ENCODE results near the gene TOR1A.

Gene TOR1A

GRCh38 chr9:129815278-129815677 lies 8.7 kb downstream of the TOR1A start:
- Histone ChIP-seq H3K36me3 (ENCODE audit: insufficient read depth, low read length) (peaks cover 88% of the 10 kb centered on the region), H3K9ac (ENCODE audit: low read depth, low read length) (no peak overlapping the region), H3K27me3 (ENCODE audit: insufficient read depth, low read length) (no peaks in the 10 kb centered on the region), H3K27ac (ENCODE audit: low read depth, low read length) (no peak overlapping the region), H3K4me3 (ENCODE audit: low read length) (no peak overlapping the region), H3K4me1 (ENCODE audit: insufficient read depth, low read length) (no peaks in the 10 kb centered on the region), H3K9me3 (ENCODE audit: insufficient read depth, low read depth, low read length) (no peaks in the 10 kb centered on the region)
- 96% methylated on average over 11 of the region's 11 CpGs for WGBS

GRCh38 chr9:129814432-129815223 lies 9.3 kb downstream of the TOR1A start:
- 93% methylated on average over 17 of the region's 17 CpGs for WGBS
- H3K36me3 ChIP-seq (ENCODE audit: insufficient read depth, low read length), result peaks cover 89% of the 10 kb centered on the region

GRCh38 chr9:129813661-129814060 lies 10.3 kb downstream of the TOR1A start:
- H3K4me3 ChIP-seq (ENCODE audit: low read length), result no peak overlapping the region
- no peaks in the 10 kb centered on the region for H3K9me3 ChIP-seq (ENCODE audit: insufficient read depth, low read depth, low read length)
- H3K36me3 ChIP-seq (ENCODE audit: insufficient read depth, low read length), result peaks cover 92% of the 10 kb centered on the region
- H3K4me1 ChIP-seq (ENCODE audit: insufficient read depth, low read length), result no peaks in the 10 kb centered on the region
- H3K27ac ChIP-seq (ENCODE audit: low read depth, low read length), result no peak overlapping the region
- no peak overlapping the region for H3K9ac ChIP-seq (ENCODE audit: low read depth, low read length)
- WGBS, result 92% methylated on average over 9 of the region's 9 CpGs
- H3K27me3 ChIP-seq (ENCODE audit: insufficient read depth, low read length), result no peaks in the 10 kb centered on the region

More at GRCh38 chr9:129814432-129815223, 9.3 kb downstream of the TOR1A start:
- Histone ChIP-seq H3K4me3 (ENCODE audit: low read length) (no peak overlapping the region), H3K4me1 (ENCODE audit: insufficient read depth, low read length) (no peaks in the 10 kb centered on the region), H3K27ac (ENCODE audit: low read depth, low read length) (no peak overlapping the region), H3K27me3 (ENCODE audit: insufficient read depth, low read length) (no peaks in the 10 kb centered on the region), H3K9me3 (ENCODE audit: insufficient read depth, low read depth, low read length) (no peaks in the 10 kb centered on the region), H3K9ac (ENCODE audit: low read depth, low read length) (no peak overlapping the region)

GRCh38 chr9:129812385-129812784 lies 11.6 kb downstream of the TOR1A start:
- H3K27me3 ChIP-seq (ENCODE audit: insufficient read depth, low read length), result no peaks in the 10 kb centered on the region
- no peaks in the 10 kb centered on the region for H3K9me3 ChIP-seq (ENCODE audit: insufficient read depth, low read depth, low read length)
- H3K9ac ChIP-seq (ENCODE audit: low read depth, low read length), result no peak overlapping the region; the same call in 1 of the 2 replicates
- no peak overlapping the region for H3K27ac ChIP-seq (ENCODE audit: low read depth, low read length)
- H3K4me1 ChIP-seq (ENCODE audit: insufficient read depth, low read length), result no peaks in the 10 kb centered on the region
- 92% methylated on average over 9 of the region's 9 CpGs for WGBS
- H3K36me3 ChIP-seq (ENCODE audit: insufficient read depth, low read length), result peaks cover 81% of the 10 kb centered on the region
- H3K4me3 ChIP-seq (ENCODE audit: low read length), result no peak overlapping the region

GRCh38 chr9:129811967-129812363 lies 12.0 kb downstream of the TOR1A start:
- Histone ChIP-seq H3K27ac (ENCODE audit: low read depth, low read length) (no peak overlapping the region), H3K4me1 (ENCODE audit: insufficient read depth, low read length) (no peaks in the 10 kb centered on the region), H3K4me3 (ENCODE audit: low read length) (no peak overlapping the region), H3K27me3 (ENCODE audit: insufficient read depth, low read length) (no peaks in the 10 kb centered on the region), H3K9me3 (ENCODE audit: insufficient read depth, low read depth, low read length) (no peaks in the 10 kb centered on the region), H3K36me3 (ENCODE audit: insufficient read depth, low read length) (peaks cover 82% of the 10 kb centered on the region), H3K9ac (ENCODE audit: low read depth, low read length) (no peak overlapping the region)
- WGBS, result 94% methylated on average over 6 of the region's 6 CpGs

- peaks cover 77% of the 10 kb centered on the region for H3K36me3 ChIP-seq (ENCODE audit: insufficient read depth, low read length)
These were observed 13.1 kb downstream of the TOR1A start for GRCh38 chr9:129810788-129811187.

GRCh38 chr9:129810116-129810515 lies 13.8 kb downstream of the TOR1A start:
- Histone ChIP-seq H3K27me3 (ENCODE audit: insufficient read depth, low read length) (no peaks in the 10 kb centered on the region), H3K36me3 (ENCODE audit: insufficient read depth, low read length) (peaks cover 77% of the 10 kb centered on the region), H3K9me3 (ENCODE audit: insufficient read depth, low read depth, low read length) (no peaks in the 10 kb centered on the region), H3K9ac (ENCODE audit: low read depth, low read length) (no peak overlapping the region), H3K4me3 (ENCODE audit: low read length) (no peak overlapping the region), H3K4me1 (ENCODE audit: insufficient read depth, low read length) (no peaks in the 10 kb centered on the region), H3K27ac (ENCODE audit: low read depth, low read length) (no peak overlapping the region)
- WGBS, result 96% methylated on average over 11 of the region's 11 CpGs

More at GRCh38 chr9:129810788-129811187, 13.1 kb downstream of the TOR1A start:
- H3K27ac ChIP-seq (ENCODE audit: low read depth, low read length), result no peak overlapping the region
- H3K9ac ChIP-seq (ENCODE audit: low read depth, low read length), result no peak overlapping the region
- no peaks in the 10 kb centered on the region for H3K4me1 ChIP-seq (ENCODE audit: insufficient read depth, low read length)
- no peak overlapping the region for H3K4me3 ChIP-seq (ENCODE audit: low read length)
- 94% methylated on average over 5 of the region's 6 CpGs for WGBS
- no peaks in the 10 kb centered on the region for H3K27me3 ChIP-seq (ENCODE audit: insufficient read depth, low read length)
- no peaks in the 10 kb centered on the region for H3K9me3 ChIP-seq (ENCODE audit: insufficient read depth, low read depth, low read length)

GRCh38 chr9:129809346-129809745 lies 14.6 kb downstream of the TOR1A start:
- no peaks in the 10 kb centered on the region for H3K4me1 ChIP-seq (ENCODE audit: insufficient read depth, low read length)
- WGBS, result 98% methylated on average over 11 of the region's 11 CpGs

GRCh38 chr9:129806061-129806460 lies 17.9 kb downstream of the TOR1A start:
- H3K36me3 ChIP-seq (ENCODE audit: insufficient read depth, low read length), result peaks cover 45% of the 10 kb centered on the region
- WGBS, result 76% methylated on average over 3 of the region's 4 CpGs
- no peak overlapping the region for H3K27ac ChIP-seq (ENCODE audit: low read depth, low read length)
- H3K9ac ChIP-seq (ENCODE audit: low read depth, low read length), result no peak overlapping the region
- no peaks in the 10 kb centered on the region; the same call in 1 of the 2 replicates for H3K4me1 ChIP-seq (ENCODE audit: insufficient read depth, low read length)
- H3K27me3 ChIP-seq (ENCODE audit: insufficient read depth, low read length), result no peaks in the 10 kb centered on the region
- H3K9me3 ChIP-seq (ENCODE audit: insufficient read depth, low read depth, low read length), result no peaks in the 10 kb centered on the region
- no peak overlapping the region for H3K4me3 ChIP-seq (ENCODE audit: low read length)

More at GRCh38 chr9:129809346-129809745, 14.6 kb downstream of the TOR1A start:
- H3K36me3 ChIP-seq (ENCODE audit: insufficient read depth, low read length), result peaks cover 71% of the 10 kb centered on the region
- no peaks in the 10 kb centered on the region for H3K27me3 ChIP-seq (ENCODE audit: insufficient read depth, low read length)
- no peak overlapping the region for H3K27ac ChIP-seq (ENCODE audit: low read depth, low read length)
- H3K9ac ChIP-seq (ENCODE audit: low read depth, low read length), result no peak overlapping the region
- H3K4me3 ChIP-seq (ENCODE audit: low read length), result no peak overlapping the region
- no peaks in the 10 kb centered on the region for H3K9me3 ChIP-seq (ENCODE audit: insufficient read depth, low read depth, low read length)

GRCh38 chr9:129803676-129804060 lies 20.3 kb downstream of the TOR1A start:
- no peak overlapping the region for H3K27ac ChIP-seq (ENCODE audit: low read depth, low read length)
- 3% methylated on average over 14 of the region's 14 CpGs for WGBS

GRCh38 chr9:129802833-129803675 lies 20.9 kb downstream of the TOR1A start, which contains the start of gene TOR1B:
Gene TOR1B, plus strand, starts transcription at chr9:129803184. Its CDS starts 29 bp downstream, at chr9:129803213.
- Histone ChIP-seq H3K27me3 (ENCODE audit: insufficient read depth, low read length) (no peaks in the 10 kb centered on the region), H3K36me3 (ENCODE audit: insufficient read depth, low read length) (peaks cover 22% of the 10 kb centered on the region), H3K4me3 (ENCODE audit: low read length) (peak within 1 kb of the TSS; percentile 77), H3K27ac (ENCODE audit: low read depth, low read length) (no peak within 1 kb of the TSS), H3K9me3 (ENCODE audit: insufficient read depth, low read depth, low read length) (no peaks in the 10 kb centered on the region), H3K4me1 (ENCODE audit: insufficient read depth, low read length) (no peaks in the 10 kb centered on the region; the same call in 1 of the 2 replicates), H3K9ac (ENCODE audit: low read depth, low read length) (peak within 1 kb of the TSS; percentile 56)
- WGBS, result 1% methylated on average over 90 of the region's 93 CpGs

More at GRCh38 chr9:129803676-129804060, 20.3 kb downstream of the TOR1A start:
- Histone ChIP-seq H3K9ac (ENCODE audit: low read depth, low read length) (peak overlapping the region; percentile 56), H3K4me1 (ENCODE audit: insufficient read depth, low read length) (no peaks in the 10 kb centered on the region; the same call in 1 of the 2 replicates), H3K9me3 (ENCODE audit: insufficient read depth, low read depth, low read length) (no peaks in the 10 kb centered on the region), H3K27me3 (ENCODE audit: insufficient read depth, low read length) (no peaks in the 10 kb centered on the region), H3K36me3 (ENCODE audit: insufficient read depth, low read length) (peaks cover 23% of the 10 kb centered on the region), H3K4me3 (ENCODE audit: low read length) (peak overlapping the region; percentile 77)

Measured in HUES64 (cell line).